ENCODE data around the gene S100A3.

The S100A3 gene

DNA sequence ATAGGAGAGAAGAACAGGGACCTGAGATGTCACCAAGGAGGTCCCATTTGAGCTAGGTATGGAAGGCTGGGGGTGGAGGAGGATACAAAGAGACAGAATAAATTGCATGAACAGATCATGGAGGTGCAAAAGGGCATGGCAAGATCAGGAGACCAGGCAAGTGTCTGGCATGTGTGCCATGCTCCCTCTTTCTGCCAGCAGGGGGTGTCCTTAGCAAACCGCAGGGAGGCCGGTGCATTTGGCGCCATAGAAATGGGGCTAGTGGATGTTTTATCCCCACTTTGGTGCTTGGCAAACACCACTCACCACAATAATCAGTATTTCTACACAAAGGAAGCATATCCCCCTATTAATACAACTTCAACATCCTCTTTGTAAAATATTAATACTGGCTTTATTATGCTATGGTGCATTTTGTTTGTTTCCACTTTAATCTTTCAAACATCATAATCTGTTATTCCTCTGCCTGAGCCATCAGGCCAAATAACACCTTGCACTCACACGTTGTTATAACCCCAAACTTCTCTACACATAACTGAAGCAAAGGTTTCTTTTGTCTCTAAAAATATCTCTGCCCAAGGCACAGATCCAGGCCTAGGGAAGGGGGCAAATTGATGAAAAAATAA is 39.2 kb downstream of the S100A3 start:
- DNase-seq (ENCODE audit: low read depth) = no peak

DNA sequence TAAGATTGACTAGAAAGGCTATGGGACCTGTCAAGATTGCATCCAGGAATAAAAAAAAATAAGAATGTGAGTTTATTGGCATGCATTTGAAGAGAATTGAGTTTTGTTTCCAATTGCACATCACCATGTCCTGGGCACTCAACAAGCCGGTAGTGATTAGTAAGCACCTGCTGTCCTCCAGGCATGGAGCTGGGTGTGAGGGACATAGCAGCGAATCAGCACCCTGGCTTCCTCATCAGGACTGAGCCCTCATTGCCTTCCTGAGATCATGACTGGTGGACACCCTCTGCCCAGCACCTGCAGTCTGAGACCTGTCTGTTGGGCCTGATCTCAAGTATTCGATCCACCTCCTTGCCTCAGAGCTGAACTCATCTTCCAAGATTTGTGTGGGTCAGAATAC is 40.0 kb downstream of the S100A3 start:
- no peak for DNase-seq (ENCODE audit: low read depth)

DNA sequence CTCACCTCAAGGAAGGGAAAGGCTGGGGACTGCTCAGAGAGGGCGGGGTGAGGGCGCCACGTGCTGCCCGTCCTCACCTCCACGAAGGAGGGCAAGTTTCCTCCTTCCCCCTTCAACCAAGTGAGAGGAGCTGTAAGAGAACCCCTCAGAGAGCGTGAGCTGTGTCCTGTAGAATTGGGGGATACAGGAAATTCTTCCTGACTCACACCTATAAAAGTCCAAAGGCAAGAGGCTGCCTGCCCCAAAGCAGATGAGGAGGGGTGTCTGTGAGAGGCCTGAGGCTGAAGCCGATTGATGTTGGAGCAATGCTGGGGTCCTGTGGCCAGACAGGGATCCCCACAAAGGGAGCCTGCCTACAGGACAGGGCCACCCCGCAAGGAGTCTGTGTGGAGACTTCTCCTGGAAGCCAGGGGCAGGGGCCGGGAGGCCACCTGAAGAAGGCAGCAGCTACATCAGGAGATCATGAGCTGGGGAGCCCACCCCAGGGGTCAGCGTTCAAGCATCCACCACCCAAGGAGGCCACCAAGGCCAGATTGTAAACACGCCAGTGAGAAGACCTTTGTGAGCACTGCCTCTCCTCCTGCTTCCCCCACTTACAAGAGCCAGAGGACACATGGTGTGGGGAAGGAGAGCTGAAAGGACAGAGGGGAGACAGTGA is 41.0 kb downstream of the S100A3 start:
- no peak for DNase-seq (ENCODE audit: low read depth)

DNA sequence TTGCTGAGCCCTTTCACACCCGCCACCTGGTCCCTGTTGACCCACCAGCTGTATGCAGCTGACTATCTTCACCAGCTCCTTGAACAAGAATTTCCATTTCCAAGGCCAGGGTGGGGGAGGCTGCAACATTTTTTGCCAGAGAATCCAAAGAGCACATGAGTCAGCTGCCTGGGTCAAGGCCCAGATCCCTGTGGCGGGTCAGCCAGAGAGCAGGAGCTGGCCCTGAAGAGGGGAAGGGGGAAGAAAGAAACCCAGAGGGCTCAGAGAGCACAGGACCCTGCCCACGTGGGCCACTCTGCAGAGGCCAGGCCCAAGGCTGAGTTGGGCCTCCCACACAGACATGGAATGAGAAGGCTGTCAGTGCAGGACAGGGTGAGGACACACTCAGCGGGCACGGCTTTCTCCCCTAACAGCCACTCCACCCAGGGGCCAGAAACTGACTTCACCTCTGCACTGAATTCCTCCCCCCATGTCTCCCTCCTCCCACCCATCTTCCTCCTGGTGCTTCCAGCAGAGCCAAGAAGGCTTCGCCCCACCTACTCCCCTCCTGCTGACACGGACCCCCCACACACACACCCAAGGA is 42.1 kb downstream of the S100A3 start:
- DNase-seq (ENCODE audit: low read depth) = peak; percentile 90

DNA sequence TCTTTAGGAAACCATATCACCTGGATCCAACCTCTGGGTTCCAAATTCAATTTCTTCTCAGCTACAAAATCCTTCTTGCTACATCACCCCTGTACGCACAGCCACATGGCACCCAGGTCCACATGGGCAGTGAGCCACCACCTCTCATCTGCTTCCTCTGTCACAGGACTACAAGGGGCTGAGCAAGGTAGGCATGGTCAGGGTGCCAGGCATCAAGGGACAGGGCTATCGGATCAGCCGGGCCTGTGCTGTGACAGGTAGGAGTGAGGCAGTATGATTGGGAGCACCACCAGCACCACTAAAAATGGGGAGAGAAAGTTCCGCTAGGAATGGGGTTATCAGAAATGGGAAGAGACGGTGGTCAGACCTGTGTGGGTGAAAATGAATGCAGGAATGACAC is 42.7 kb downstream of the S100A3 start:
- no peak for DNase-seq (ENCODE audit: low read depth)

DNA sequence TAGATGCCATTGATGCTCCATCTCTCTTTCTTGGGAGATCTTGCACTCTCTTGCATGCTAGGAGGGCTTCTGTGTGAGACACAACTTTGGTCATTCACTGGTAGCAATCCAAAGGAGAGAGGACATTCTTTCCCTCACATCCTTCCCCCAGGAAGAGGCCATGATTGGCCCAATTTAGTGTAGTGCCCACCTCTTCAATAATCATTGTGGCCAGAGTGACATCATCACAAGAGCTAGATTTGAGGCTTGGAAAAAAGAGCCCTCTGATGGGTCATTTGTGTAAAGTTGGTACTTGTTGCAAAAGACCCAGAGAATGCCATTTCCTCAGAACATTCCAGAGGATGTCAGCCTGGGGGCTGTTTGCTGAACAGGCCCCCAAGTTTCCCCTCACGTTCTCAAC is 43.5 kb downstream of the S100A3 start:
- no peak for DNase-seq (ENCODE audit: low read depth)

DNA sequence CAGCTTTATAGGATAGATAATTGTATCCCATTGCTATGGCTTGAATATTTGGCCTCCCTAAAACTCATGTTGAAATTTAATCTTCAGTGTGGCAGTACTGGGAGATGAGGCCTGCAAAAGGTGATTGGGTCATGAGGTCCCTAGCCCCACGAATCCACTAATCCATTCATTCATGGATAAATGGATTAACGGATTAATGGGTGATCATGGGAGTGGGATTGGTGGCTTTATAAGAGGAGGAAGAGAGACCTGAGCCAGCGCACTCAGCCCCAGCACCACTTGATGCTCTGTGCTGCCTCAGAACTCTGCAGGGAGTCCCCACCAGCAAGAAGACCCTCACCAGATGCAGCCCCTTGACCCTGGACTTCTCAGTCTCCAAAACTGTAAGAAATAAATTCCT is 45.3 kb downstream of the S100A3 start:
- DNase-seq (ENCODE audit: low read depth) = no peak

DNA sequence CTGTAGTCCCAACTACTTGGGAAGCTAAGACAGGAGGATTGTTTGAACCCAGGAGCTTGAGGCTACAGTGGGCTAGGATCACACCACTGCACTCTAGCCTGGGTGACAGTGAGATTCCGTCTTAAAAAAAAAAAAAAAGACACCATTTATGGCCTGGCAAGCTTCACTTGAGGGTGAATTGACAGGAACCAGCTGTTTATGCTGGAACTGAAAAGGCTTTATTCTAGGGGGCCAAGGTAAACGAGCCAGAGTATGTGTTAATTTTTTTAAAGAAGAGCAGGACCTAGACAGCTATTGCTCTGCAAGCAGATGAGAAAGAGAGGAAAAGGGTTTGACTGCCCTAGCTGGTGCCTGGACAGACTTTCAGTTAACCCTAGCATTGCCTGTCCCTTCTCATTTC is 50.3 kb downstream of the S100A3 start:
- DNase-seq (ENCODE audit: low read depth) = no peak
